DOHH2 (cell line): Measurements from ENCODE around the gene MCTS1.
A peak's percentile ranks its signal among the peaks of the same experiment; 100 is the strongest.

Source experiments
- H3F3A ChIP-seq: fragments of 200-600 bp; sonication (generic), shearing (Covaris generic); 2 replicates; pipeline ENCODE4 v1.6.0; 2016; ENCODE audit warnings: antibody characterized with exemption, mild to moderate bottlenecking; ENCODE audit not compliant: control insufficient read depth, insufficient read depth
- H3K27ac ChIP-seq: fragments of 200-600 bp; sonication (generic); 2 replicates; pipeline ENCODE4 v1.5.1; 2014; ENCODE audit warnings: low read depth, mild to moderate bottlenecking, low read length, moderate library complexity
- H3K27me3 ChIP-seq: fragments of 200-600 bp; sonication (generic); 2 replicates; pipeline ENCODE4 v1.6.1; 2014; ENCODE audit warnings: mild to moderate bottlenecking, low read length, mixed read lengths; ENCODE audit not compliant: control insufficient read depth
- H3K36me3 ChIP-seq: fragments of 200-600 bp; sonication (generic); 2 replicates; pipeline ENCODE4 v1.6.1; 2014; ENCODE audit warnings: mild to moderate bottlenecking, low read length, moderate library complexity, mixed read lengths; ENCODE audit not compliant: control insufficient read depth
- H3K4me1 ChIP-seq: fragments of 200-600 bp; sonication (generic); 2 replicates; pipeline ENCODE4 v1.6.1; 2014; ENCODE audit warnings: mild to moderate bottlenecking, low read length, mixed read lengths; ENCODE audit not compliant: control insufficient read depth
- H3K4me2 ChIP-seq: fragments of 200-600 bp; sonication (generic); 2 replicates; pipeline ENCODE4 v1.6.0; 2014; ENCODE audit warnings: mild to moderate bottlenecking, low read length, moderate library complexity
- H3K4me3 ChIP-seq: fragments of 200-600 bp; sonication (generic); 2 replicates; pipeline ENCODE4 v1.5.1; 2014; ENCODE audit warnings: mild to moderate bottlenecking, low read length, mixed read lengths
- H3K79me2 ChIP-seq: fragments of 200-600 bp; sonication (generic); 2 replicates; pipeline ENCODE4 v1.6.1; 2014; ENCODE audit warnings: mild to moderate bottlenecking, low read length, mixed read lengths; ENCODE audit not compliant: control insufficient read depth
- H3K9me2 ChIP-seq: fragments of 200-600 bp; sonication (generic); replicated peaks from 2 replicates; pipeline ENCODE4 v1.6.1; 2014; ENCODE audit warnings: mild to moderate bottlenecking, low read length, mixed read lengths; ENCODE audit not compliant: control insufficient read depth
- H3K9me3 ChIP-seq: fragments of 200-600 bp; sonication (generic); 2 replicates; pipeline ENCODE4 v1.6.1; 2014; ENCODE audit warnings: antibody characterized with exemption, low read length, mixed read lengths; ENCODE audit not compliant: control insufficient read depth, insufficient read depth
- H4K20me1 ChIP-seq: fragments of 200-600 bp; sonication (generic); 2 replicates; pipeline ENCODE4 v1.6.0; 2014; ENCODE audit warnings: low read depth, mild to moderate bottlenecking, antibody characterized with exemption, low read length, moderate library complexity; ENCODE audit not compliant: control insufficient read depth, insufficient read depth
- CTCF ChIP-seq: fragments of 200-600 bp; sonication (generic); IDR thresholded peaks from one replicate; pipeline ENCODE4 v1.5.1; 2014; ENCODE audit warnings: antibody characterized with exemption, mild to moderate bottlenecking, low read depth, low read length; ENCODE audit not compliant: poor library complexity, severe bottlenecking
- EZH2phosphoT487 ChIP-seq: fragments of 200-600 bp; sonication (generic); IDR thresholded peaks from 2 replicates; pipeline ENCODE4 v1.6.1; 2017; ENCODE audit warnings: borderline replicate concordance, mild to moderate bottlenecking, antibody characterized with exemption, low read length, moderate library complexity, mixed read lengths

Gene MCTS1

GRCh38 chrX:120603707-120604360, at the start of gene MCTS1:
MCTS1 (plus strand) TSS chrX:120604101; CDS start chrX:120604237, 136 bp downstream.
- Histone ChIP-seq H3K9me2 (no peaks in the 10 kb centered on the region), H3K4me3 (peak within 1 kb of the TSS; percentile 77), H3K79me2 (peaks cover 37% of the 10 kb centered on the region), H3K4me1 (peaks cover 12% of the 10 kb centered on the region; the same call in 1 of the 2 replicates), H3F3A (no peaks in the 10 kb centered on the region), H3K4me2 (peak within 1 kb of the TSS; percentile 81), H3K27me3 (no peaks in the 10 kb centered on the region), H3K36me3 (peaks cover 25% of the 10 kb centered on the region), H4K20me1 (no peaks in the 10 kb centered on the region), H3K27ac (peak within 1 kb of the TSS; percentile 88), H3K9me3 (no peaks in the 10 kb centered on the region)
- TF ChIP-seq EZH2phosphoT487, result no peak
- no peak for TF ChIP-seq CTCF

- H3K9me2 ChIP-seq, result no peaks in the 10 kb centered on the region
- H3K9me3 ChIP-seq, result no peaks in the 10 kb centered on the region
- H3K27ac ChIP-seq, result no peak overlapping the region
- peaks cover 6% of the 10 kb centered on the region for H3K4me1 ChIP-seq
- TF ChIP-seq EZH2phosphoT487 (no peak), CTCF (no peak)
- no peaks in the 10 kb centered on the region for H3F3A ChIP-seq
- H3K27me3 ChIP-seq, result no peaks in the 10 kb centered on the region
- no peak overlapping the region for H3K4me3 ChIP-seq
- peaks cover 48% of the 10 kb centered on the region for H3K36me3 ChIP-seq
- no peak overlapping the region for H3K4me2 ChIP-seq
- peaks cover 52% of the 10 kb centered on the region for H3K79me2 ChIP-seq
- H4K20me1 ChIP-seq, result no peaks in the 10 kb centered on the region
Observed at GRCh38 chrX:120556251-120556650, 47.6 kb upstream of the MCTS1 start.

GRCh38 chrX:120559804-120560203, 44.1 kb upstream of the MCTS1 start:
- Histone ChIP-seq H3K27me3 (no peaks in the 10 kb centered on the region), H3K27ac (peak overlapping the region; percentile 89), H3K4me3 (peak overlapping the region; percentile 92), H3K79me2 (peaks cover 45% of the 10 kb centered on the region), H3F3A (no peaks in the 10 kb centered on the region), H3K9me3 (no peaks in the 10 kb centered on the region), H4K20me1 (no peaks in the 10 kb centered on the region), H3K4me1 (peaks cover 17% of the 10 kb centered on the region), H3K4me2 (peak overlapping the region; percentile 68), H3K36me3 (peaks cover 36% of the 10 kb centered on the region), H3K9me2 (no peaks in the 10 kb centered on the region)
- TF ChIP-seq CTCF, result no peak
- no peak for TF ChIP-seq EZH2phosphoT487
